Measurements from ENCODE around the gene TNIP3.

DNA sequence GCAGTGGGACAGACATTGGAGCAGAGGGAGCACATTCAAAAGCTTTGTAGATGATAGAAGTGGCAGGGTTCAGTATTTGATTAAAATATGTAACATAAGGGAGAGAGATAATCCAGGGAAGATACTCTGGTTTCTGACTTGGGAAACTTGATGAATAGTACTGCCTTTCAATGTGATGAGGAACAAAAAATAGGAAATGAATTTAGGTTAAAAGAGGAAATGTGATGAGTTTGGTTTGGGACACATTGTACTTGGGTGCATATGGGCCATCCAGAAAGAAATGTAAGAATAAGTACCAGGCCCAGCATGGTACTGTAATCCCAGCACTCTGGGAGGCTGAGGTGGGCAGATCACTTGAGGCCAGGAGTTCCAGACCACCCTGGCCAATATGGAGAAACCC lies 70.9 kb downstream of the TNIP3 start:
- TF ChIP-seq, protein P1, sequence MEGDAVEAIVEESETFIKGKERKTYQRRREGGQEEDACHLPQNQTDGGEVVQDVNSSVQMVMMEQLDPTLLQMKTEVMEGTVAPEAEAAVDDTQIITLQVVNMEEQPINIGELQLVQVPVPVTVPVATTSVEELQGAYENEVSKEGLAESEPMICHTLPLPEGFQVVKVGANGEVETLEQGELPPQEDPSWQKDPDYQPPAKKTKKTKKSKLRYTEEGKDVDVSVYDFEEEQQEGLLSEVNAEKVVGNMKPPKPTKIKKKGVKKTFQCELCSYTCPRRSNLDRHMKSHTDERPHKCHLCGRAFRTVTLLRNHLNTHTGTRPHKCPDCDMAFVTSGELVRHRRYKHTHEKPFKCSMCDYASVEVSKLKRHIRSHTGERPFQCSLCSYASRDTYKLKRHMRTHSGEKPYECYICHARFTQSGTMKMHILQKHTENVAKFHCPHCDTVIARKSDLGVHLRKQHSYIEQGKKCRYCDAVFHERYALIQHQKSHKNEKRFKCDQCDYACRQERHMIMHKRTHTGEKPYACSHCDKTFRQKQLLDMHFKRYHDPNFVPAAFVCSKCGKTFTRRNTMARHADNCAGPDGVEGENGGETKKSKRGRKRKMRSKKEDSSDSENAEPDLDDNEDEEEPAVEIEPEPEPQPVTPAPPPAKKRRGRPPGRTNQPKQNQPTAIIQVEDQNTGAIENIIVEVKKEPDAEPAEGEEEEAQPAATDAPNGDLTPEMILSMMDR (IDR thresholded peaks at IDR 0.05; ENCODE audit: insufficient read depth, low read depth, low read length) = no peak
- no peak for TF ChIP-seq EZH2 (IDR thresholded peaks at IDR 0.05; ENCODE audit: insufficient read depth, low read length)
